ENCODE data around the gene L3MBTL4.
A peak's percentile ranks its signal among the peaks of the same experiment; 100 is the strongest.

L3MBTL4 gene

GRCh38 chr18:5982332-5982731 lies 432.4 kb downstream of the L3MBTL4 start:
- TF ChIP-seq Cebpa-rat (IDR thresholded peaks at IDR 0.05): no peak
- H3K4me2 ChIP-seq: peak overlapping the region; percentile 18

GRCh38 chr18:5980721-5981120 lies 434.0 kb downstream of the L3MBTL4 start:
- no peak overlapping the region for H3K27ac ChIP-seq
- H3K4me1 ChIP-seq: peaks cover 24% of the 10 kb centered on the region
- H3K9ac ChIP-seq: no peak overlapping the region
- no peaks in the 10 kb centered on the region for H3K36me3 ChIP-seq
- H3K27me3 ChIP-seq: no peaks in the 10 kb centered on the region
- H3K4me3 ChIP-seq: no peak overlapping the region
- H3K9me3 ChIP-seq: no peaks in the 10 kb centered on the region
- no peaks in the 10 kb centered on the region for H4K20me1 ChIP-seq
- TF ChIP-seq Cebpa-rat (IDR thresholded peaks at IDR 0.05): no peak
- no peak overlapping the region for H3K4me2 ChIP-seq

More at GRCh38 chr18:5982332-5982731, 432.4 kb downstream of the L3MBTL4 start:
- Histone ChIP-seq H3K27me3 (no peaks in the 10 kb centered on the region), H3K4me3 (no peak overlapping the region), H3K27ac (no peak overlapping the region), H3K4me1 (peaks cover 10% of the 10 kb centered on the region), H3K36me3 (no peaks in the 10 kb centered on the region), H3K9ac (no peak overlapping the region), H4K20me1 (no peaks in the 10 kb centered on the region), H3K9me3 (no peaks in the 10 kb centered on the region)

- TF ChIP-seq Cebpa-rat (IDR thresholded peaks at IDR 0.05): no peak
- Histone ChIP-seq H3K27me3 (no peaks in the 10 kb centered on the region), H3K9ac (no peak overlapping the region)
Observed at GRCh38 chr18:5979971-5980457, 434.7 kb downstream of the L3MBTL4 start.

GRCh38 chr18:5979176-5979888 lies 435.4 kb downstream of the L3MBTL4 start:
- no peaks in the 10 kb centered on the region for H4K20me1 ChIP-seq
- H3K36me3 ChIP-seq: no peaks in the 10 kb centered on the region
- peaks cover 38% of the 10 kb centered on the region for H3K4me1 ChIP-seq
- TF ChIP-seq Cebpa-rat (IDR thresholded peaks at IDR 0.05): no peak
- H3K27ac ChIP-seq: no peak overlapping the region
- no peak overlapping the region for H3K4me2 ChIP-seq
- H3K9ac ChIP-seq: no peak overlapping the region
- no peaks in the 10 kb centered on the region for H3K27me3 ChIP-seq
- no peak overlapping the region for H3K4me3 ChIP-seq
- H3K9me3 ChIP-seq: no peaks in the 10 kb centered on the region

More at GRCh38 chr18:5979971-5980457, 434.7 kb downstream of the L3MBTL4 start:
- Histone ChIP-seq H3K4me2 (no peak overlapping the region), H3K4me1 (peaks cover 31% of the 10 kb centered on the region), H3K36me3 (no peaks in the 10 kb centered on the region), H3K4me3 (no peak overlapping the region), H3K27ac (no peak overlapping the region), H3K9me3 (no peaks in the 10 kb centered on the region), H4K20me1 (no peaks in the 10 kb centered on the region)

GRCh38 chr18:5977022-5977421 lies 437.7 kb downstream of the L3MBTL4 start:
- no peaks in the 10 kb centered on the region for H3K27me3 ChIP-seq
- peaks cover 36% of the 10 kb centered on the region for H3K4me1 ChIP-seq
- H3K9me3 ChIP-seq: no peaks in the 10 kb centered on the region
- TF ChIP-seq Cebpa-rat (IDR thresholded peaks at IDR 0.05): no peak
- H3K4me2 ChIP-seq: peak overlapping the region; percentile 30; the same call in 1 of the 2 replicates
- H3K36me3 ChIP-seq: no peaks in the 10 kb centered on the region
- 0 out of 2 replicates have a peak overlapping the region, but pooled peaks have one; percentile 20 for H3K27ac ChIP-seq
- H3K9ac ChIP-seq: no peak overlapping the region
- no peaks in the 10 kb centered on the region for H4K20me1 ChIP-seq
- no peak overlapping the region for H3K4me3 ChIP-seq

- no peak for TF ChIP-seq Cebpa-rat (IDR thresholded peaks at IDR 0.05)
- H3K4me3 ChIP-seq: peak overlapping the region; percentile 5; the same call in 1 of the 2 replicates
- H3K4me1 ChIP-seq: peaks cover 42% of the 10 kb centered on the region
- H3K4me2 ChIP-seq: peak overlapping the region; percentile 76
- H3K27me3 ChIP-seq: no peaks in the 10 kb centered on the region
- H3K27ac ChIP-seq: peak overlapping the region; percentile 45
- H3K36me3 ChIP-seq: no peaks in the 10 kb centered on the region
- H3K9me3 ChIP-seq: no peaks in the 10 kb centered on the region
- H4K20me1 ChIP-seq: no peaks in the 10 kb centered on the region
- peak overlapping the region; percentile 38; the same call in 1 of the 2 replicates for H3K9ac ChIP-seq
Observed at GRCh38 chr18:5975111-5976002, 439.4 kb downstream of the L3MBTL4 start.

GRCh38 chr18:5974696-5975095 lies 440.0 kb downstream of the L3MBTL4 start:
- TF ChIP-seq Cebpa-rat (IDR thresholded peaks at IDR 0.05): no peak
- no peaks in the 10 kb centered on the region for H3K9me3 ChIP-seq
- H3K27ac ChIP-seq: peak overlapping the region; percentile 45
- no peaks in the 10 kb centered on the region for H4K20me1 ChIP-seq
- peak overlapping the region; percentile 38; the same call in 1 of the 2 replicates for H3K9ac ChIP-seq
- H3K27me3 ChIP-seq: no peaks in the 10 kb centered on the region
- H3K4me1 ChIP-seq: peaks cover 49% of the 10 kb centered on the region
- peak overlapping the region; percentile 5; the same call in 1 of the 2 replicates for H3K4me3 ChIP-seq
- no peaks in the 10 kb centered on the region for H3K36me3 ChIP-seq
- peak overlapping the region; percentile 76 for H3K4me2 ChIP-seq

- Histone ChIP-seq H3K9ac (no peak overlapping the region), H4K20me1 (no peaks in the 10 kb centered on the region), H3K27ac (no peak overlapping the region), H3K36me3 (no peaks in the 10 kb centered on the region), H3K9me3 (no peaks in the 10 kb centered on the region), H3K4me3 (no peak overlapping the region), H3K4me1 (peaks cover 55% of the 10 kb centered on the region), H3K4me2 (no peak overlapping the region), H3K27me3 (no peaks in the 10 kb centered on the region)
- TF ChIP-seq Cebpa-rat (IDR thresholded peaks at IDR 0.05): no peak
Observed at GRCh38 chr18:5973099-5973498, 441.6 kb downstream of the L3MBTL4 start.

GRCh38 chr18:5972298-5972697 lies 442.4 kb downstream of the L3MBTL4 start:
- Histone ChIP-seq H3K4me3 (no peak overlapping the region), H3K27me3 (no peaks in the 10 kb centered on the region), H3K4me2 (no peak overlapping the region), H3K4me1 (peaks cover 51% of the 10 kb centered on the region), H3K9ac (no peak overlapping the region), H4K20me1 (no peaks in the 10 kb centered on the region), H3K36me3 (no peaks in the 10 kb centered on the region), H3K9me3 (no peaks in the 10 kb centered on the region), H3K27ac (no peak overlapping the region)
- TF ChIP-seq Cebpa-rat (IDR thresholded peaks at IDR 0.05): no peak
